Breast epithelium (tissue), 3 donors: ENCODE measurements around the gene KRT6A.
A peak's percentile ranks its signal among the peaks of the same experiment; 100 is the strongest.

Experiments used
- CTCF ChIP-seq, 3 donors: fragments of 450-650 bp; IDR thresholded peaks; one replicate each; pipeline ENCODE4 v1.5.1; 2016 to 2017; ENCODE audit warnings: antibody characterized with exemption in 3 of 3, mild to moderate bottlenecking in 3 of 3, moderate library complexity in 3 of 3
- POLR2A ChIP-seq: fragments of 450-650 bp; IDR thresholded peaks from one replicate; pipeline ENCODE4 v1.6.1; 2016; ENCODE audit warnings: antibody characterized with exemption, mild to moderate bottlenecking, moderate library complexity
- POLR2AphosphoS5 ChIP-seq, 3 donors: sonication (generic); formaldehyde crosslinking; IDR thresholded peaks; one replicate each; pipeline ENCODE4 v1.6.1; 2017; ENCODE audit warnings: antibody characterized with exemption in 3 of 3

- TF ChIP-seq CTCF (IDR thresholded peaks at IDR 0.05) (no peak), POLR2AphosphoS5 (IDR thresholded peaks at IDR 0.05) (peak; percentile 77 to 87 (median 87)), POLR2A (no peak)
Observed at GRCh38 chr12:52494518-52494917, 1.5 kb upstream of the KRT6A start.
